Hepatocyte (in vitro differentiated cells): ENCODE measurements around the gene MDC1. TPM values are rescaled to one million over a fixed set of nuclear protein-coding genes. Genes with fewer than 3 reads are reported as not detected.

ENCODE experiments used
- DNase-seq: peaks from one replicate; pipeline ENCODE4 v3.0.0-alpha.2; 2016; ENCODE audit warnings: low spot score
- H2AFZ ChIP-seq: fragments of 200-600 bp; sonication (generic); 2 replicates; pipeline ENCODE4 v1.6.0; 2016; ENCODE audit warnings: antibody characterized with exemption, mild to moderate bottlenecking
- H3K27ac ChIP-seq: fragments of 200-600 bp; sonication (generic); 2 replicates; pipeline ENCODE4 v1.5.1; 2016; ENCODE audit warnings: mild to moderate bottlenecking
- H3K27me3 ChIP-seq: fragments of 200-600 bp; sonication (generic); 2 replicates; pipeline ENCODE4 v1.6.1; 2016
- H3K36me3 ChIP-seq: fragments of 200-600 bp; sonication (generic); replicated peaks from 2 replicates; pipeline ENCODE4 v1.5.1; 2016; ENCODE audit warnings: low read depth; ENCODE audit not compliant: insufficient read depth
- H3K4me1 ChIP-seq: fragments of 200-600 bp; sonication (generic); 2 replicates; pipeline ENCODE4 v1.5.1; 2016; ENCODE audit warnings: mild to moderate bottlenecking, moderate library complexity; ENCODE audit not compliant: insufficient read depth
- H3K4me2 ChIP-seq: fragments of 200-600 bp; sonication (generic); 2 replicates; pipeline ENCODE4 v1.6.0; 2016
- H3K4me3 ChIP-seq: fragments of 200-600 bp; sonication (generic); 2 replicates; pipeline ENCODE4 v1.5.1; 2016; ENCODE audit warnings: mild to moderate bottlenecking
- H3K79me2 ChIP-seq: fragments of 200-600 bp; sonication (generic); 2 replicates; pipeline ENCODE4 v1.6.0; 2017; ENCODE audit warnings: mild to moderate bottlenecking
- H3K9me2 ChIP-seq: fragments of 200-600 bp; sonication (generic); replicated peaks from 2 replicates; pipeline ENCODE4 v1.6.0; 2017; ENCODE audit warnings: mild to moderate bottlenecking; ENCODE audit not compliant: insufficient read depth
- H3K9me3 ChIP-seq: fragments of 200-600 bp; sonication (generic); 2 replicates; pipeline ENCODE4 v1.5.1; 2016; ENCODE audit warnings: low read depth, mild to moderate bottlenecking
- H4K20me1 ChIP-seq: fragments of 200-600 bp; sonication (generic); 2 replicates; pipeline ENCODE4 v1.6.0; 2016; ENCODE audit warnings: mild to moderate bottlenecking; ENCODE audit not compliant: insufficient read depth, poor library complexity, severe bottlenecking
- EZH2 ChIP-seq: fragments of 200-600 bp; sonication (generic); IDR thresholded peaks from 2 replicates; pipeline ENCODE4 v1.6.1; 2016; ENCODE audit warnings: antibody characterized with exemption, mild to moderate bottlenecking, borderline replicate concordance
- EZH2phosphoT487 ChIP-seq: fragments of 200-600 bp; sonication (generic); IDR thresholded peaks from one replicate; pipeline ENCODE4 v1.6.1; 2018; ENCODE audit warnings: antibody characterized with exemption, mild to moderate bottlenecking, low read depth, moderate library complexity; ENCODE audit not compliant: unreplicated experiment, severe bottlenecking
- WGBS: methylation state at CpG from one replicate; pipeline ENCODE4 v1.1.6; 2016; ENCODE audit warnings: low lambda C conversion rate; ENCODE audit errors: missing lambda C conversion rate; 5-methylcytosine and 5-hydroxymethylcytosine counted together
- polyA plus RNA-seq: library from polyadenylated mRNA; unstranded; fragments of >200 nt; fragmentation: Nextera tagmentation; extraction: Ambion mirVana; gene quantifications from 2 replicates; pipeline ENCODE4 v1.2.1, GENCODE V29; 2016
- total RNA-seq: library from RNA; depleted of rRNA; stranded (reverse); fragments of >200 nt; gene quantifications from 2 replicates; pipeline ENCODE4 v1.2.3, GENCODE V29; 2014
- TF ChIP-seq, protein P1 (sequence below): fragments of 200-600 bp; sonication (generic); IDR thresholded peaks from 2 replicates; pipeline ENCODE4 v1.5.1; 2016; ENCODE audit warnings: antibody characterized with exemption, mild to moderate bottlenecking; ENCODE audit not compliant: poor library complexity

Gene MDC1
- total and polyA plus RNA-seq, 2 experiments from 2014 or later: 8.7 to 9.9 TPM

DNA sequence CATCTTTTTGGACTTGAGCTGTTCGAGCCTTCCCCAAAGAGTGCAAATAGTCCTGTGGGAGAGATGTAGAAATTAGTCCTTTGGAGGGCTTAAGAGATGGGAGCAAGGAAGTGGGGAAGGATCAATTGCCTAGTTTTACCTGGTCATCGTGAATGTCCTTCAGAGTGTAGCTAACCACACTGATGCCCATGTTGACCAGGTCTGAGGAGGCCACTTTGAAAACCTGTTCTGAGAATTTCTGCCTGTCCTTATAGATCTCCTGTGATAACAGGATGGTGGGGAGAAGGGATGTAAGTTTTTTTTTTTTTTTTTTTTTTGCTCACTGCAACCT is 23.4 kb upstream of the MDC1 start:
- Histone ChIP-seq H3K36me3 (no peaks in the 10 kb centered on the region), H3K9me2 (no peaks in the 10 kb centered on the region), H3K4me2 (no peak overlapping the region), H2AFZ (no peak overlapping the region), H3K4me3 (no peak overlapping the region), H3K4me1 (peaks cover 9% of the 10 kb centered on the region), H3K9me3 (no peaks in the 10 kb centered on the region), H3K79me2 (peaks cover 73% of the 10 kb centered on the region), H3K27ac (peak overlapping the region; percentile 14), H4K20me1 (no peaks in the 10 kb centered on the region), H3K27me3 (no peaks in the 10 kb centered on the region)
- TF ChIP-seq, protein P1, sequence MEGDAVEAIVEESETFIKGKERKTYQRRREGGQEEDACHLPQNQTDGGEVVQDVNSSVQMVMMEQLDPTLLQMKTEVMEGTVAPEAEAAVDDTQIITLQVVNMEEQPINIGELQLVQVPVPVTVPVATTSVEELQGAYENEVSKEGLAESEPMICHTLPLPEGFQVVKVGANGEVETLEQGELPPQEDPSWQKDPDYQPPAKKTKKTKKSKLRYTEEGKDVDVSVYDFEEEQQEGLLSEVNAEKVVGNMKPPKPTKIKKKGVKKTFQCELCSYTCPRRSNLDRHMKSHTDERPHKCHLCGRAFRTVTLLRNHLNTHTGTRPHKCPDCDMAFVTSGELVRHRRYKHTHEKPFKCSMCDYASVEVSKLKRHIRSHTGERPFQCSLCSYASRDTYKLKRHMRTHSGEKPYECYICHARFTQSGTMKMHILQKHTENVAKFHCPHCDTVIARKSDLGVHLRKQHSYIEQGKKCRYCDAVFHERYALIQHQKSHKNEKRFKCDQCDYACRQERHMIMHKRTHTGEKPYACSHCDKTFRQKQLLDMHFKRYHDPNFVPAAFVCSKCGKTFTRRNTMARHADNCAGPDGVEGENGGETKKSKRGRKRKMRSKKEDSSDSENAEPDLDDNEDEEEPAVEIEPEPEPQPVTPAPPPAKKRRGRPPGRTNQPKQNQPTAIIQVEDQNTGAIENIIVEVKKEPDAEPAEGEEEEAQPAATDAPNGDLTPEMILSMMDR: no peak
- TF ChIP-seq EZH2: no peak
- no peak for TF ChIP-seq EZH2phosphoT487
- no peak for DNase-seq
- WGBS: 93% methylated on average over 2 of the region's 2 CpGs

DNA sequence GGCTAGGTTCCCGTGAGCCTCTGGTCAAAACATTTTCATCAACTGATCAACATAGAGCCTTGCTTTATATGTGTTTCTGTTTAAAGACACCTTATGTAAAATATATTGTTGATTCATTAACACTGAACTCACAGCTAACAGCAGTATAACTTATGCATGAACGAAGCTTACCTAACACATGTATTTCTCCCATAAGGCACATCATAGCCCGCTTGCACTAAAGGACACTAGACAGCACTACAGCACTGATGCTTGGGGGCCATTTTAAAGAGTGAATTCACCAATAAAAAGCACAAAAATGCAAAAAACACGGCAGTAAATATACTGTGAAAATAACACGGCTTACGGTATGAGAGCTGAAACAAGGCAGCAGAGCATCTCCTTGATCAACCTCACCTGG is 21.5 kb upstream of the MDC1 start:
- no peak for DNase-seq
- TF ChIP-seq, protein P1: no peak
- TF ChIP-seq EZH2phosphoT487 (no peak), EZH2 (no peak)
- Histone ChIP-seq H3K36me3 (no peaks in the 10 kb centered on the region), H3K79me2 (peaks cover 73% of the 10 kb centered on the region), H3K4me3 (no peak overlapping the region), H3K9me3 (no peaks in the 10 kb centered on the region), H4K20me1 (no peaks in the 10 kb centered on the region), H3K27me3 (no peaks in the 10 kb centered on the region), H3K4me2 (no peak overlapping the region), H3K9me2 (no peaks in the 10 kb centered on the region), H3K4me1 (peaks cover 9% of the 10 kb centered on the region), H3K27ac (no peak overlapping the region), H2AFZ (no peak overlapping the region)
- 91% methylated on average over 6 of the region's 6 CpGs for WGBS

DNA sequence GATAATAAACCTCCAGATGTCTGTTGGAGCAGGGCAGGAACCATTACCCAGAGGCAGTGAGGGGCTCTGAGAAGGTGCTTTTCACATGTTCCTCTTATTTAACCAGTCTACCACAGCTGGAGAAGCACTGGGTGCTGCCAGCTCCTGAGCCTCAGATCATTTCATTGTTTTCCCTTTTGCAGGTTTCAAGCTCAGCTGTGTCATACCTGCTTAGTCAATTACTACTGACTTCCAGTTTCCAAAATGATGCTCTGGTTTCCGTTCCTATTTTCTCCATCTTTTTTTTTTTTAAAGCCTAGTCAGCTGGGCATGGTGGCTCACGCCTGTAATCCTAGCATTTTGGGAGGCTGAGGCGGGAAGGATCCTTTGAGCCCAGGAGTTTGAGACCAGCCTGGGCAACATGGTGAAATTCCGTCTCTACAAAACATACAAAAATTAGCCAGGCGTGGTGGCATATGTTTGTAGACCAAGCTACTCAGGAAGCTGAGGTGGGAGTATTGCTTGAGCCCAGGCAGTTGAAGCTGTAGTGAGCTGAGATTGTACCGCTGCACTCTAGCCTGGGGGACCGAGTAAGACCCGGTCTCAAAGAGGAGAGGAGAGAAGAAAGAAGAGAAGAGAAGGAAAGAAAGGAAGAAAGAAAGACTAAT is 18.7 kb upstream of the MDC1 start:
- Histone ChIP-seq H3K4me2 (no peak overlapping the region), H3K4me1 (no peaks in the 10 kb centered on the region), H3K9me2 (no peaks in the 10 kb centered on the region), H3K4me3 (no peak overlapping the region), H3K9me3 (no peaks in the 10 kb centered on the region), H4K20me1 (no peaks in the 10 kb centered on the region), H3K27me3 (no peaks in the 10 kb centered on the region), H3K79me2 (peaks cover 56% of the 10 kb centered on the region), H2AFZ (no peak overlapping the region), H3K27ac (no peak overlapping the region), H3K36me3 (no peaks in the 10 kb centered on the region)
- DNase-seq: no peak
- 95% methylated on average over 8 of the region's 8 CpGs for WGBS
- TF ChIP-seq EZH2phosphoT487: no peak
- TF ChIP-seq, protein P1: no peak
- TF ChIP-seq EZH2: no peak
